H4 (cell line): ENCODE results near the gene CYP2D6. TPM values are rescaled to one million over a fixed set of nuclear protein-coding genes. Genes with fewer than 3 reads are reported as not detected.
A peak's percentile ranks its signal among the peaks of the same experiment; 100 is the strongest.

Experiments used
- DNase-seq: peaks from one replicate; pipeline ENCODE4 v3.0.0-alpha.2; 2015; ENCODE audit warnings: low spot score
- total RNA-seq: library from RNA; depleted of rRNA; stranded (reverse); fragments of >200 nt; shearing (Covaris generic); gene quantifications from 2 replicates; pipeline ENCODE4 v1.2.3, GENCODE V29; 2014; rRNA removed

CYP2D6 gene
- total RNA-seq, 1 experiment from 2014 or later: not detected

DNA sequence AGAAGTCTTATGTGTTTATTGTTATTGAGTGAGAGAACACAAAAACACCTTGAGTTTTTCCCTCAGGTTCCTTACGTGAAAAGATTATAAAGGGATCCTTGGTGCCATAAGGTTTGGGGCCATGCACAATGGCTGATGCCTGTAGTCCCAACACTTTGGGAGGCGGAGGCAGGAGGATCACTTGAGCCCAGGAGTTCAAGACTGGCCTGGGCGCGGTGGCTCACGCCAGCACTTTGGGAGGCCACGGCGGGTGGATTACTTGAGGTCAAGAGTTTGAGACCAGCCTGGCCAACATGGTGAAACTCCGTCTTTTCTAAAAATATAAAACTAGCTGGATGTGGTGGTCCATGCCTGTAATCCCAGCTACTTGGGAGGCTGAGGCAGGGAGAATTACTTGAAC lies 45.7 kb downstream of the CYP2D6 start:
- DNase-seq: no peak

- no peak for DNase-seq
Observed at GRCh38 chr22:42083119-42083518, 47.5 kb downstream of the CYP2D6 start.

DNA sequence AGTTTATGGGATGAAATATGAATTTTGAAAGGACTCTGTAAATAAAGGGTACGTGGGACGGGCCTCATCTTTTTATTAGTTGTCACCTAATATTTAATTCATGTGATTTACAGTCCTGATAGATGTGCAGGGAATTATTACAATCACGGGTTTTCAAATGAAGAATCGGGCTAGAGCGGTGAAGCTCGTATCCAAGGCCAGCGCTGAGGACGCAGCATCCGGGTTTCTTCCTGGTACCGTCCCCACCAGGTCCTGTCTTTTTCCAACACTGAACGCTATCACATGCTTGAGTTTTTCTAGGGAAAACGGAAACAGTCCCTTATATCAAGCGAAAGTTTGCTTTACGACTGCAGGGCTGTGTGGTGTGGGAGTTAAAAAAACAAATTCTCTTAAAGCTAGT lies 50.3 kb downstream of the CYP2D6 start:
- no peak for DNase-seq

DNA sequence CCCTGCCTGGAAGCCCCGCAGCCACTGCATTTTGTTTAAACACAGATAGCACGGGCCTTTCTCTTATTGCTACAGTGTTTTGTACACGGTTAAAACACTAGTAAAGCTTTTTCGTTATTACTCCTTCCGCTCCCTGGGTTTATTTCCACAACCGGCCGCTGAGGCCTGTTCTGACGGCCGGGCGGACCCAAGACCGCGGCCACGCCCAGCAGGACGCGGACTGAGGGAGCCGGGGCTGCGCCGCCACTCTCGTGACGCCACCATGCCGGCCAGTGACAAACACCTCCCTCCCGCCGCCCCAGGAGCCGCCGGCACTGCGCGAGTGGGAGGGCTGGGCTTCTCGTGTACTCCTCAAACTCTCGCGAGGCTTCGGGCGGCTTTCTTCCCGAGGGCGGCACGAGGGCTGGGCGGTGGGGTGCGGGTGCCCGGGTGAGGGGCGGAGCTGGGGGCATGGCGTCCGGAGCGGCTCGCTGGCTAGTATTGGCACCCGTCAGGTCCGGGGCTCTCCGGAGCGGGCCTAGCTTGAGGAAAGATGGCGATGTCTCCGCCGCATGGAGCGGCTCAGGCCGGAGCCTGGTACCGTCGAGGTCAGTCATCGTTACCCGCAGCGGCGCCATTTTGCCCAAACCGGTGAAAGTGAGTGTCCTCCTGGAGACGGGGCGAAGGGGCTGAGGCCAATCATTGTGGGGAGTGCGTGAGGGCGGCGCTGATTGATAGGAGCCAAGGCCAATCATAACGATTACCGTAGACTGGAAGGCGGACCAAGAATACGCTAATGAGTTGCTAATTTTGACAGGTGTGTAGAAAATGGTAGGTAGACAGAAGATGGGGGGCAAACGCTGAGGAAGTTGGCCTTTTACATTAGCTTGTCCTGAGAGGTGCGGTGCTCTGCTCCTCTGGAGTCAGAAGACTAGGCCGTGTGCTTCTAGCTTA lies 51.0 kb downstream of the CYP2D6 start, which contains the start of gene SMDT1:
SMDT1 (plus strand) TSS at position 382 of the 933 bp plus-strand sequence; CDS start at position 451, 69 bp downstream.
- peak; percentile 96 for DNase-seq

- DNase-seq: no peak
Observed at GRCh38 chr22:42078469-42079318, 51.9 kb downstream of the CYP2D6 start.

GRCh38 chr22:42077486-42078125 lies 53.0 kb downstream of the CYP2D6 start:
- DNase-seq: no peak

DNA sequence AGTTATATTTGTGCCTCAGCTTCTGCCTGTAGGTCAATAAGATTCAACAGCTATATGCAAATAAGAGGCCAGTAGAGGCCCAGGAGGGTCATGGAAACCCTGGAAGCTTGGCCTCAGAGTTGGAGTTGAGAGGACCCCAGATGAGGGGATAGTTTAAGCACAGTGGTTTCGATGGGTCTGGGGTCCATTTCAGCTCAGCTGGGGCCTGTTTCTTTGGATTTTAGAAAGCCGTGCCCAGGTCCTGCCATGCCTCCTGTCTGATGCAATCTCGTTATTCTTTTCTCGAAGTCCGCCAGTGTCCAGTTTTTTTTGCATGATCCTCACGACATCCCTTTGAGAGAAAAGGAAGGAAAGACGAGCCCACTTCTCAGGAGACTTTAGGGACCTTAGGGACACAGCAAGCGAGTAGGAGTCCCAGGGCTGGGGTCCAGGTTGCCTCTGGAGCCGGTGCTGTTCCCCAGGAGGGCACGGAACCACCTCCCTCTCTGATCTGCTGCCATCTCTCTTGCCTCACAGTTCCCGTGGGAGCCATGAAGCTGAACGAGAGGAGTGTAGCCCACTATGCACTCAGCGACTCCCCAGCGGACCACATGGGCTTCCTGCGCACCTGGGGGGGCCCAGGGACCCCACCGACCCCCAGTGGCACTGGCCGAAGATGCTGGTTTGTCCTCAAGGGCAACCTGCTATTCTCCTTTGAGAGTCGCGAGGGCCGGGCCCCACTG lies 53.7 kb downstream of the CYP2D6 start:
- no peak for DNase-seq

Other genes with a start within 250 kb of the CYP2D6 start
- gene SHISA8, start 215.7 kb downstream of the CYP2D6 start, total RNA-seq: not detected in 2 replicates
- 0.10 TPM in 1 of 2 replicates, not detected in the other for gene TNFRSF13C, start 204.0 kb downstream of the CYP2D6 start, total RNA-seq
- 52.7 and 62.4 TPM in 2 replicates for gene CENPM, start 183.7 kb downstream of the CYP2D6 start, total RNA-seq
- gene SEPTIN3, start 161.4 kb downstream of the CYP2D6 start, total RNA-seq: 4.2 and 4.5 TPM in 2 replicates
- gene WBP2NL, start 132.0 kb downstream of the CYP2D6 start, total RNA-seq: not detected in 2 replicates
- 28.0 and 29.8 TPM in 2 replicates for gene NAGA, start 60.0 kb downstream of the CYP2D6 start, total RNA-seq
- not detected in 2 replicates for gene PHETA2, start 56.6 kb downstream of the CYP2D6 start, total RNA-seq
- gene SMDT1, start 51.1 kb downstream of the CYP2D6 start, total RNA-seq: 4.0 and 7.1 TPM in 2 replicates
- gene NDUFA6, start 40.0 kb downstream of the CYP2D6 start, total RNA-seq: 138 and 164 TPM in 2 replicates
- 17.8 and 23.5 TPM in 2 replicates for gene TCF20, start 139.8 kb upstream of the CYP2D6 start, total RNA-seq